EH (cell line): ENCODE data around the gene LARGE2.

Source experiments
- DNase-seq: peaks from one replicate; pipeline ENCODE4 v3.0.0-alpha.2; 2015; ENCODE audit warnings: low read depth

The LARGE2 gene

GRCh38 chr11:45964911-45965389, 42.5 kb downstream of the LARGE2 start:
- DNase-seq = peak; percentile 82

GRCh38 chr11:45967506-45967905, 45.0 kb downstream of the LARGE2 start:
- DNase-seq = no peak

GRCh38 chr11:45968901-45969300, 46.4 kb downstream of the LARGE2 start:
- DNase-seq = no peak

GRCh38 chr11:45973601-45974000, 51.1 kb downstream of the LARGE2 start:
- DNase-seq = no peak

- peak; percentile 29 for DNase-seq
Observed at GRCh38 chr11:45974806-45975205, 52.4 kb downstream of the LARGE2 start.
